Measurements from ENCODE around the gene KRTAP17-1. TPM values are rescaled to one million over a fixed set of nuclear protein-coding genes. Genes with fewer than 3 reads are reported as not detected.

Gene KRTAP17-1
- total and polyA plus RNA-seq, 8 donors = not detected

- intact Hi-C loops (cut with DNase I) = no loop called here
- DNase-seq (no peak), ATAC-seq (no peak)
- Histone ChIP-seq H3K9me3 (no peaks in the 10 kb centered on the region), H3K27me3 (no peaks in the 10 kb centered on the region), H3K27ac (no peak overlapping the region), H3K36me3 (no peaks in the 10 kb centered on the region), H3K4me1 (peaks cover 0 to 14% of the 10 kb centered on the region in 2 donors), H3K4me3 (no peak overlapping the region)
- no peak for TF ChIP-seq CTCF (IDR thresholded peaks at IDR 0.05)
Observed at GRCh38 chr17:41335747-41336146, 20.2 kb upstream of the KRTAP17-1 start.

GRCh38 chr17:41334385-41335305, 19.1 kb upstream of the KRTAP17-1 start:
- intact Hi-C loops (cut with DNase I) = no loop called here

GRCh38 chr17:41333836-41334235, 18.3 kb upstream of the KRTAP17-1 start:
- DNase-seq (no peak), ATAC-seq (no peak)
- no peaks in the 10 kb centered on the region for H3K4me1 ChIP-seq
- H3K27ac ChIP-seq = no peak overlapping the region
- no peaks in the 10 kb centered on the region for H3K9me3 ChIP-seq
- intact Hi-C loops (cut with DNase I) = no loop called here
- no peaks in the 10 kb centered on the region for H3K27me3 ChIP-seq
- H3K4me3 ChIP-seq = no peak overlapping the region
- H3K36me3 ChIP-seq = no peaks in the 10 kb centered on the region
- TF ChIP-seq CTCF (IDR thresholded peaks at IDR 0.05) = no peak

More at GRCh38 chr17:41334385-41335305, 19.1 kb upstream of the KRTAP17-1 start:
- ATAC-seq (no peak), DNase-seq (no peak)
- no peak overlapping the region for H3K27ac ChIP-seq
- TF ChIP-seq CTCF (IDR thresholded peaks at IDR 0.05) = no peak
- no peaks in the 10 kb centered on the region for H3K27me3 ChIP-seq
- H3K36me3 ChIP-seq = no peaks in the 10 kb centered on the region
- H3K9me3 ChIP-seq = no peaks in the 10 kb centered on the region
- peaks cover 0 to 7% of the 10 kb centered on the region in 2 donors for H3K4me1 ChIP-seq
- no peak overlapping the region for H3K4me3 ChIP-seq

GRCh38 chr17:41333098-41333497, 17.6 kb upstream of the KRTAP17-1 start:
- ATAC-seq (no peak), DNase-seq (no peak)
- Histone ChIP-seq H3K27ac (no peak overlapping the region), H3K27me3 (no peaks in the 10 kb centered on the region), H3K36me3 (no peaks in the 10 kb centered on the region), H3K9me3 (no peaks in the 10 kb centered on the region), H3K4me3 (no peak overlapping the region), H3K4me1 (no peaks in the 10 kb centered on the region)
- no peak for TF ChIP-seq CTCF (IDR thresholded peaks at IDR 0.05)
- intact Hi-C loops (cut with DNase I) = no loop called here

- Histone ChIP-seq H3K9me3 (no peaks in the 10 kb centered on the region), H3K27me3 (no peaks in the 10 kb centered on the region), H3K4me3 (no peak overlapping the region), H3K36me3 (no peaks in the 10 kb centered on the region), H3K27ac (no peak overlapping the region), H3K4me1 (no peaks in the 10 kb centered on the region)
- ATAC-seq (no peak), DNase-seq (no peak)
- no peak for TF ChIP-seq CTCF (IDR thresholded peaks at IDR 0.05)
- intact Hi-C loops (cut with DNase I) = no loop called here
Observed at GRCh38 chr17:41332239-41332638, 16.7 kb upstream of the KRTAP17-1 start.

Data from left lung (tissue), 10 donors.